Ureter (tissue), 1 donor: ENCODE results near the gene ST8SIA1. TPM values are rescaled to one million over a fixed set of nuclear protein-coding genes. Genes with fewer than 3 reads are reported as not detected.

Experiments used
- DNase-seq: peaks from one replicate; pipeline ENCODE4 v3.0.0-alpha.2; 2020; ENCODE audit warnings: low spot score
- total RNA-seq: library from RNA; stranded (reverse); gene quantifications from one replicate; pipeline ENCODE4 v1.2.4, GENCODE V29; 2023
- donor health status: DM: yes; HTN: yes; CAD: no.

The ST8SIA1 gene
- total RNA-seq, 1 donor from 2014 or later, result 9.4 TPM

- no peak for DNase-seq
These were observed 96.3 kb downstream of the ST8SIA1 start for GRCh38 chr12:22238211-22238610.

DNA sequence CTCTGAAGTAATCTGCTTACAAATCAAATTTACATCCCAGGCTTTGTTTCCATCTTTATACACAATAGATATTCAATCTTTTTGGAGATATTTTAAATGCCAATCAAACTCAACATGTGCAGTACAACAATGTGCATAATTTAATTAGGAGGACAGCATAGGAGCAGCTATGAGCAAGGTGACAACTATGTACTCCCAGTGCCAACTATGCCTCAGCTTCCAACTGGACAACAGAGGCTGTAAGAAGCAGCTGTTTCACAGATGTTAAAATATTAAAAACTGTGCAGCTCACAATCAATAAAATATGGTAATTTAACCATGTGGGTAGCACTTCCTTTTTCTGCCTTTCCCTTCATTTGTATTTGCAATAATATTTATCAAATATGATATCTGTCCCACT lies 99.9 kb downstream of the ST8SIA1 start:
- DNase-seq, result no peak

GRCh38 chr12:22231836-22232235 lies 102.7 kb downstream of the ST8SIA1 start:
- DNase-seq, result no peak

GRCh38 chr12:22231078-22231477 lies 103.4 kb downstream of the ST8SIA1 start:
- no peak for DNase-seq

GRCh38 chr12:22230280-22230794 lies 104.2 kb downstream of the ST8SIA1 start:
- DNase-seq, result no peak

GRCh38 chr12:22229652-22230279 lies 104.7 kb downstream of the ST8SIA1 start:
- no peak for DNase-seq

- DNase-seq, result no peak
These were observed 106.3 kb downstream of the ST8SIA1 start for GRCh38 chr12:22228022-22228875.

DNA sequence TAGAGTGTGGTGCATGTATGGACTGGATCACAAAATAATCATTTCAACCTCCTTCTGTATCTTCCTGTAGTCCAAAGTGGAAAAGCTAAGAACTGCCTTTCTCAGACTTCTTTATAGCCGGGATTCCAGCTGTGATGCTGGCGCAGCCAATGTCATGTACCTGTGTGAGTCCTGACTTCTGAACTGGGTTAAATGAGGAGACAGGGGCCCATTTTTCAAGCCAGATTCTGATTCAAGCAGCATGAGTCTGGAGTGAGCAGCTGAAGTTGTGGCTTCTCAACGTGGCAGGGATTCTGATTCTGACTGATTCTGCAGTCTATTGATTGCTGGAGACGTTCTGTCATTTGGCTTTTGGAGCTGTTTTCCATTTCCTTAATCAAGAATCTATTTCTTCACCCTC lies 111.2 kb downstream of the ST8SIA1 start:
- no peak for DNase-seq

GRCh38 chr12:22217556-22217955 lies 117.0 kb downstream of the ST8SIA1 start:
- no peak for DNase-seq

GRCh38 chr12:22215467-22216253 lies 118.8 kb downstream of the ST8SIA1 start:
- DNase-seq, result no peak

GRCh38 chr12:22211128-22211527 lies 123.4 kb downstream of the ST8SIA1 start:
- no peak for DNase-seq

DNA sequence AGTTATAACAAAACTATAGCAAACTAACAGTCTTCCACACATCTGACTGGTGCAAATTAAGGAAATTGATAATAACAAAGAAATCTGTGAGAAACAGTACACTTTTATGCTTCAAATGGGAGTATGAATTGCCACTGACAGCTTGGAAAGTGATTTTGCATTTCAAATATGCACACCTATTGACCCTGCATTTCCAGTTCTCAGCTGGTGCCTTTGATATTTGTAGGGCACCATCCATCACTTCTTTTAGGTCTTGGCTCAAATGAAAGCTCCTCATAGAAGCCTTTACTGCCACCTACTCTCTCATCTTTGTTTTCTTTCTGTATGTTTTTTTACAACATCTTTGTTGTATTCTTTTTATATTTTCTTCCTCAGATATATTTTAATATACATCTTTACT lies 125.1 kb downstream of the ST8SIA1 start:
- DNase-seq, result no peak

DNA sequence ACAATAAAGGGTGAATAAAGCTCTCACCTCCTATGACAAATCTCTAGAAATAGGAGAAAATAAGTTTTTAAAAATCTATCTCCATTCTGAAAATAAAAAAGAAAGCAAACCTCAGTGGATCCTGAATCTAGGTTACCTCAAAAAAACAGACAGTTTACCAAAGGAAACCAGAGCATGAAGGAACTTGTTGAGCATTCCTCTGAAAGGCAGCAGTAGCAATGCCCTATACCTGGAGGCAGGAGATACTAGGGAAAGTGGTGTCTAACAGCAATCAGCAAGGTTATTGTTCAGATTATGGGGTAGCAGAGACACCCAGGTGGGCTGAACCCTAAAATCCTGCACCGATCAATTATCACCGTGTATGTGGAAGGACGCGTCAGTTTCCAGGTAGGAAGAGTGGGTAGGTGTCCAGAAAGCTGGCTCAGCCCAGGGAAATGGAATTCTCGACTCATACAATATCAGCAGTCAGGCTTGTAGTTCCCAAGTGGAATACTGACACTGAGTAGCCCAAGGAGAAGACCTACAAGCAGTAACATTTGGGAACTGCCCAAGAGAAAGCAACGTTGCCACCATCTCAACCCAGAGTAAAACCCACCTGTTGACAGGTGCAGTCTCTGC lies 128.3 kb downstream of the ST8SIA1 start:
- DNase-seq, result no peak

GRCh38 chr12:22204391-22204790 lies 130.1 kb downstream of the ST8SIA1 start:
- DNase-seq, result no peak

DNA sequence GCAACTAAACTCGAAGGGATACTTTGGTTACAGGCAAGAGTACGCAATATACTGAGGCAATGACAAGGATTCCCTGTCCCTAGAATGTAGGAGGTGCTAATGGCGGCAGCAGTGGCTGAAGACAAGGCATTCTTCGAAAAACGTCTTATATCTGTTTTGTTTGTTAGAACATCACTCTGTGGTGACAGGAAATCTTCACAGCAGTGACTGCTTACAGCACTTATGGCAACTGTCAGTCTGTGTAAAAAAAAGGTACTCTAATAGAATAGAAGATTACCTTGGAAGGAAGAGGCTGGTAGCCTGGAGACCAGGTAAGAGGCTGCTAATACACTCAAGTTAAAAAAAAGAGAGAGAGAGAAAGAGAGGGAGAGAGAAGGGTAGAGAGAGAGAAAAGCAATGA lies 131.7 kb downstream of the ST8SIA1 start:
- DNase-seq, result no peak

DNA sequence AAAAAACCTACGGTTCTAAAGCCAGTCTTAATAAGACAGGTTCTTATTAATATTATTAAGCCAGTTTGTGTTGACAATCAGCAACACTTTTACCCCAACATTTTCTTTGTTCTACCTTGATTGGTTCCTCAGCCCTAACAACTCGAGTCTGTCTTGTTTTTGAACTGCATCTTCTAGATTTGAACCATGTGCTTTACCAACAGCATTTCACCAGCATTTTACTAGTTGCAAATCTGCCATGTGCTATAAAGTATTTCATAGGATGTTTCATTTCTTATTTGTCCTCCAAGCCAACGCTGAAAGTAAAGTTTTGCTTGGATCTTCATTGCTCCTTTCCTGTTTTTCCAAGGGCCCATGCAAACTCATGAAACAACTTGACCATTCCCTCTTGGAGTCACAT lies 133.4 kb downstream of the ST8SIA1 start:
- no peak for DNase-seq

GRCh38 chr12:22196236-22196635 lies 138.3 kb downstream of the ST8SIA1 start:
- no peak for DNase-seq

DNA sequence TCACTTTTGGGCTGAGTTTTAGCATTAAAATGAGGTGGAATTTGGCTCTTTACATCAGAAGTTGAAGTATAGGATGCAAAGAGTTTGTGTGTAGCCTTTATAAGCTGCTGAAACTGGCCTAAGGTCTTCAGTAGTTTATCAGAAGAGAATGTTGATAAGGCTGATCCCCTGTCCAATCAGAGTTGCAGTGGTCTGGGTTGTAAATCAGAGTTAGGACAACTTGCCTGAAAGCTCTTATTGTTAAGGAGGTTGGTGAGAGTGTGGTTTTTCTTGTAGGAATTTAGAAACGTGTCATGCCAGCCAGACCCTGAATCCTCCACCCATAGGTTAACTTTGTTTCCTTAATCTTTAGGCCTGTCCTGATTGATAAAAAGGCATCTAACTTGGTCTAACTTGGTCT lies 143.5 kb downstream of the ST8SIA1 start:
- no peak for DNase-seq

DNA sequence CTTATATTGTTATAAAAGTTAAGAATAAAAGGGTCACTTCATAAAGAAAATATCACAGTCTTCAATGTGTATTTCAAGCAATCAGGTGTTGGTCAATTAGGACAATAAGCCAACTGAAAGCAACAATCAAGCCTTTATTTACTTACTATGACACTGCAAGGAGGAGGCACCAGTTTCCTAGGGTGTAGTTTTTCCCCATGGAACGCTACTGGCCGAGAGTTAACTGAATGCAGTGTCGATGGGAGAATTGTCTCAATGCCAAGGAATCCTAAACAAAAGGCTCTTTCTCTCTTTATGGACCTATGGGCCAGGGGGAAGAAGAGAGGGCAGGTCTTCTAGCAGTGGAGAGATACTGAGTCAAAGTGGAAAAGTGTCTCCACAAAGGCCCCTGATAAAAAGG lies 146.1 kb downstream of the ST8SIA1 start:
- DNase-seq, result no peak

GRCh38 chr12:22180705-22181104 lies 153.8 kb downstream of the ST8SIA1 start:
- no peak for DNase-seq

DNA sequence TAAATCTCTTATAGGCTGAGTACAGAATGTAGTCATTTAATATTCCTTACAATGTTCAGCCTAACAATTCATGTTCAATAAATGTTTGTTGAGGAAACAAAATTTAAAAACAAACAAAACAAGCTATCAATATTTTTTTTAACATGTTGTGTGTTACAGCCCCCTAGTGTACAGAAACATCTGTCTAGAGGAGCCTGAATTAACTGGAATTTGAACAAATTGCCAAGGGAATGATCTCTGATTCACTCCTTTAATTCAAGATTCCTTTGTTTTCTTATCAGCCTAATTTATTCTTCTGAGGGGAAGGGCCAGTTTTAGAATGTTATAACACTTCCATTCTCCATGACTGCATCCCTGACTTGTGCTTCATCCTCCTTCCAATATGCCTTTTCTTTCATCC lies 161.3 kb downstream of the ST8SIA1 start:
- no peak for DNase-seq

DNA sequence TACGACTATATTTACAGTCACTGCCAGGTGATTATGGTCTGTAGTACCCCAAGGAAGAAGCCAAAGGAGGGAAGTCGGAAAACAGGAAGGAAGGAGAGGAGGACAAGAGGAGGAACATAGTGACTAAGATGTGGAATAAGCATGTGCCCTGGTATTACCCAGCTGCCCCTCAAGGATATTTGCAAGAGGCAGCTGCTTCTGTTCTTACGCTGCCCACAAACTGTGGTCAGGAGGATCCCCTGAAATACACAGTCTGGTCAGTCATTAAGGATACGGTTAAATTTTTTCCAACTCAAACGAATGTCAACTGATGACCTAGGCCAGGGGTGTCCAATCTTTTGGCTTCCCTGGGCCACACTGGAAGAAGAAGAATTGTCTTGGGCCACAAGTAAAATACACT lies 162.0 kb downstream of the ST8SIA1 start:
- DNase-seq, result no peak
